Stomach (tissue), 9 donors: ENCODE results near the gene SLC35E4. TPM values are rescaled to one million over a fixed set of nuclear protein-coding genes. Genes with fewer than 3 reads are reported as not detected.

ENCODE experiments used
- DNase-seq, 2 donors: peaks; one replicate each; pipeline versions ENCODE4 v3.0.0 to v3.0.0-alpha.2; 2013 to 2019
- H3K27ac ChIP-seq, 5 donors: fragments of 200-600 bp in 4 of 5; sonication (generic) in 4 of 5; one replicate each; pipeline ENCODE4 v1.5.1; 2013 to 2019; ENCODE audit warnings: mild to moderate bottlenecking in 1 of 5, moderate library complexity in 1 of 5
- H3K27me3 ChIP-seq, 3 donors: fragments of 200-600 bp; sonication (generic); one replicate each; pipeline ENCODE4 v1.5.1; 2017 to 2019; ENCODE audit warnings: mixed run types in 1 of 3
- H3K36me3 ChIP-seq, 4 donors: fragments of 200-600 bp; sonication (generic); 1 replicate in 3 of 4; 2 replicates in 1 of 4; pipeline ENCODE4 v1.5.1; 2016 to 2019
- H3K4me1 ChIP-seq, 4 donors: fragments of 200-600 bp; sonication (generic); one replicate each; pipeline ENCODE4 v1.5.1; 2016 to 2019
- H3K4me3 ChIP-seq, 4 donors: fragments of 200-600 bp; sonication (generic) in 3 of 4; one replicate each; pipeline ENCODE4 v1.5.1; 2016 to 2019; ENCODE audit warnings: mild to moderate bottlenecking in 1 of 4
- H3K9me3 ChIP-seq, 4 donors: fragments of 200-600 bp; sonication (generic); one replicate each; pipeline ENCODE4 v1.5.1; 2016 to 2019
- CTCF ChIP-seq, 7 experiments: fragments of 450-650 bp in 4 of 7; fragments of 200-600 bp in 3 of 7; sonication (generic) in 3 of 7; IDR thresholded peaks; one replicate each; pipeline ENCODE4 v1.5.1; 2016 to 2019; ENCODE audit warnings: antibody characterized with exemption in 7 of 7, control low read depth in 2 of 7, mild to moderate bottlenecking in 1 of 7
- EP300 ChIP-seq: sonication (generic); formaldehyde crosslinking; IDR thresholded peaks from one replicate; pipeline ENCODE4 v1.6.1; 2017; ENCODE audit warnings: antibody characterized with exemption
- POLR2A ChIP-seq, 4 donors: fragments of 450-650 bp; IDR thresholded peaks; one replicate each; pipeline ENCODE4 v1.6.1; 2016; ENCODE audit warnings: antibody characterized with exemption in 4 of 4, control low read depth in 2 of 4, mild to moderate bottlenecking in 1 of 4, moderate library complexity in 1 of 4
- POLR2AphosphoS5 ChIP-seq, 3 donors: sonication (generic); formaldehyde crosslinking; IDR thresholded peaks; one replicate each; pipeline ENCODE4 v1.6.1; 2016; ENCODE audit warnings: antibody characterized with exemption in 3 of 3
- WGBS, 5 donors: extraction: QIAGEN DNeasy Blood & Tissue Kit in 3 of 5; methylation state at CpG; one replicate each; pipeline versions ENCODE4 v1.1.5 to v1.1.7; 2013 to 2018; 5-methylcytosine and 5-hydroxymethylcytosine counted together
- intact Hi-C: fragments of 100-400 bp; cut with DNase I; formaldehyde crosslinking; loops from one replicate; pipeline ENCODE4 v1.15.1; 2023; ENCODE audit warnings: low total_unique reads
- polyA plus RNA-seq, 3 donors: library from polyadenylated mRNA; stranded (reverse); fragments of 200-250 nt; gene quantifications; one replicate each; pipeline ENCODE4 v1.2.3, GENCODE V29; 2013
- total RNA-seq, 5 donors: library from RNA; depleted of rRNA; stranded (reverse); fragments of >200 nt; gene quantifications; one replicate each; pipeline versions ENCODE4 v1.1.0 to v1.2.3, GENCODE V29; 2014 to 2016
- donor health status: healthy with polysubstance abuse.
- donor health status: Bipolar disorder and iron deficiency.
- donor health status: healthy.

Gene SLC35E4
- total and polyA plus RNA-seq, 8 donors, result 0.45 to 7.2 (median 2.2) TPM

- Histone ChIP-seq H3K4me3 (peak overlapping the region; percentile 63 to 72 (median 65)), H3K9me3 (no peaks in the 10 kb centered on the region), H3K27ac (peak overlapping the region in 4 of 5 donors; percentile 35 to 82 (median 74)), H3K4me1 (peaks cover 7 to 25% (median 21%) of the 10 kb centered on the region in 4 donors), H3K27me3 (peaks cover 0 to 14% (median 0%) of the 10 kb centered on the region in 3 donors), H3K36me3 (no peaks in the 10 kb centered on the region)
- TF ChIP-seq CTCF (IDR thresholded peaks at IDR 0.05) (no peak), EP300 (no peak), POLR2A (IDR thresholded peaks at IDR 0.05) (no peak), POLR2AphosphoS5 (IDR thresholded peaks at IDR 0.05) (no peak)
- 47 to 72% (median 52%) methylated on average over 8 to 15 of the region's 15 CpGs for WGBS, 5 donors
- no peak for DNase-seq
- intact Hi-C loops, result no loop called here
These were observed 59.8 kb downstream of the SLC35E4 start for GRCh38 chr22:30695351-30695851.

GRCh38 chr22:30695871-30696655 lies 60.5 kb downstream of the SLC35E4 start:
- DNase-seq, result no peak
- H3K4me1 ChIP-seq, result peaks cover 7 to 25% (median 21%) of the 10 kb centered on the region in 4 donors
- no peak overlapping the region for H3K27ac ChIP-seq
- H3K27me3 ChIP-seq, result peaks cover 0 to 14% (median 0%) of the 10 kb centered on the region in 3 donors
- peak overlapping the region in 2 of 4 donors; percentile 63 to 65 for H3K4me3 ChIP-seq
- H3K36me3 ChIP-seq, result no peaks in the 10 kb centered on the region
- 73 to 90% (median 87%) methylated on average over 7 of the region's 7 CpGs for WGBS, 5 donors
- H3K9me3 ChIP-seq, result no peaks in the 10 kb centered on the region
- intact Hi-C loops, result no loop called here
- TF ChIP-seq CTCF (IDR thresholded peaks at IDR 0.05) (no peak), POLR2A (IDR thresholded peaks at IDR 0.05) (no peak), POLR2AphosphoS5 (IDR thresholded peaks at IDR 0.05) (no peak)

Other genes with a start within 250 kb of the SLC35E4 start
- gene RNF215, start 248.4 kb upstream of the SLC35E4 start, total RNA-seq, result 10 to 100 TPM in 3 of 5 donors, 1 to 10 TPM in 2; 3.6 to 29.4 (median 15.6) TPM
- gene RNF215, start 248.4 kb upstream of the SLC35E4 start, polyA plus RNA-seq, result 1 to 10 TPM; 4.1 to 8.4 (median 4.3) TPM
- 10 to 100 TPM in 2 of 5 donors, 1 to 10 TPM in 1, not detected in 2; 4.1 to 19.4 (median 17.1) TPM for gene SEC14L2, start 238.8 kb upstream of the SLC35E4 start, total RNA-seq
- 10 to 100 TPM in 1 of 3 donors, 1 to 10 TPM in 2; 9.9 to 10.3 (median 10.0) TPM for gene SEC14L2, start 238.8 kb upstream of the SLC35E4 start, polyA plus RNA-seq
- 10 to 100 TPM in 2 of 5 donors, 1 to 10 TPM in 2, not detected in 1; 1.8 to 14.8 (median 10.2) TPM for gene MTFP1, start 210.0 kb upstream of the SLC35E4 start, total RNA-seq
- 10 to 100 TPM; 15.3 to 45.0 (median 27.4) TPM for gene MTFP1, start 210.0 kb upstream of the SLC35E4 start, polyA plus RNA-seq
- gene SEC14L3, start 163.8 kb upstream of the SLC35E4 start, total RNA-seq, result not detected
- not detected for gene SEC14L3, start 163.8 kb upstream of the SLC35E4 start, polyA plus RNA-seq
- gene SEC14L4, start 130.1 kb upstream of the SLC35E4 start, total RNA-seq, result 1 to 10 TPM in 1 of 5 donors, not detected in 4; 4.5 TPM
- gene SEC14L4, start 130.1 kb upstream of the SLC35E4 start, polyA plus RNA-seq, result under 1 TPM in 2 of 3 donors, not detected in 1; 0.13 to 0.37 TPM
- under 1 TPM in 1 of 5 donors, not detected in 4; 0.58 TPM for gene SEC14L6, start 89.0 kb upstream of the SLC35E4 start, total RNA-seq
- gene SEC14L6, start 89.0 kb upstream of the SLC35E4 start, polyA plus RNA-seq, result 1 to 10 TPM in 1 of 3 donors, under 1 TPM in 2; 0.68 to 1.4 (median 1.00) TPM
- gene GAL3ST1, start 61.1 kb upstream of the SLC35E4 start, total RNA-seq, result 10 to 100 TPM in 2 of 5 donors, 1 to 10 TPM in 2, under 1 TPM in 1; 0.87 to 48.4 (median 3.5) TPM
- gene GAL3ST1, start 61.1 kb upstream of the SLC35E4 start, polyA plus RNA-seq, result 1 to 10 TPM; 2.9 to 8.9 (median 4.0) TPM
- gene PES1, start 43.9 kb upstream of the SLC35E4 start, total RNA-seq, result 10 to 100 TPM; 22.8 to 94.5 (median 38.7) TPM
- 10 to 100 TPM; 46.2 to 63.1 (median 48.0) TPM for gene PES1, start 43.9 kb upstream of the SLC35E4 start, polyA plus RNA-seq
- gene TCN2, start 28.6 kb upstream of the SLC35E4 start, total RNA-seq, result 10 to 100 TPM in 2 of 5 donors, 1 to 10 TPM in 3; 1.4 to 16.3 (median 2.3) TPM
- 10 to 100 TPM in 1 of 3 donors, 1 to 10 TPM in 2; 4.1 to 10.1 (median 4.3) TPM for gene TCN2, start 28.6 kb upstream of the SLC35E4 start, polyA plus RNA-seq
- gene DUSP18, start 32.1 kb downstream of the SLC35E4 start, total RNA-seq, result 10 to 100 TPM in 2 of 5 donors, 1 to 10 TPM in 2, not detected in 1; 4.5 to 46.9 (median 10.9) TPM
- 1 to 10 TPM; 1.4 to 4.2 (median 2.9) TPM for gene DUSP18, start 32.1 kb downstream of the SLC35E4 start, polyA plus RNA-seq
- gene OSBP2, start 59.1 kb downstream of the SLC35E4 start, total RNA-seq, result 1 to 10 TPM in 3 of 5 donors, under 1 TPM in 1, not detected in 1; 0.58 to 9.5 (median 8.5) TPM
- 1 to 10 TPM; 1.3 to 1.8 (median 1.3) TPM for gene OSBP2, start 59.1 kb downstream of the SLC35E4 start, polyA plus RNA-seq